ENCODE results near the gene INCA1. TPM values are rescaled to one million over a fixed set of nuclear protein-coding genes. Genes with fewer than 3 reads are reported as not detected.

INCA1 gene
- total RNA-seq, 1 experiment from 2014 or later: 0.23 TPM

- no peak for DNase-seq (ENCODE audit: low spot score)
Observed at GRCh38 chr17:4971826-4972225, 25.5 kb downstream of the INCA1 start.

DNA sequence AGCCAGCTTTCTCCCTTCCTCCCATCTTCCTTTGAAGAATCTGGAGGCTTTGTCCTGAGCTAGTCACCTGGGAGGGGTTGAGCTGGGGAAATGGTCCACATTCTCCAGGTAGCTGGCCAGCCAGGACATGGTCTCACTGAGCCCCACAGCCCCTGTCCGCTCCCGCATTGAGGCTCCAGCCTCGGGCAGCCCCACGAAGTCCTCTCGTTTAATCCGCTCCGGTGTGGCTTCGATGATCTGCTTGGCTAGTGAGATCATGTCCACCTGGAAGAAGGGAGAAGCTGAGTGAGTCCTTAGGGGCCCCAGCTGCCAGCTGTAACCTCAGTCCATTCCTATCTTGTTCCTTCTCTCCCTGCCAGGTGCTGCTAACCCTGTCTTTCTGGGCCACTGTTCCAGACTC lies 27.0 kb downstream of the INCA1 start:
- DNase-seq (ENCODE audit: low spot score): no peak

DNA sequence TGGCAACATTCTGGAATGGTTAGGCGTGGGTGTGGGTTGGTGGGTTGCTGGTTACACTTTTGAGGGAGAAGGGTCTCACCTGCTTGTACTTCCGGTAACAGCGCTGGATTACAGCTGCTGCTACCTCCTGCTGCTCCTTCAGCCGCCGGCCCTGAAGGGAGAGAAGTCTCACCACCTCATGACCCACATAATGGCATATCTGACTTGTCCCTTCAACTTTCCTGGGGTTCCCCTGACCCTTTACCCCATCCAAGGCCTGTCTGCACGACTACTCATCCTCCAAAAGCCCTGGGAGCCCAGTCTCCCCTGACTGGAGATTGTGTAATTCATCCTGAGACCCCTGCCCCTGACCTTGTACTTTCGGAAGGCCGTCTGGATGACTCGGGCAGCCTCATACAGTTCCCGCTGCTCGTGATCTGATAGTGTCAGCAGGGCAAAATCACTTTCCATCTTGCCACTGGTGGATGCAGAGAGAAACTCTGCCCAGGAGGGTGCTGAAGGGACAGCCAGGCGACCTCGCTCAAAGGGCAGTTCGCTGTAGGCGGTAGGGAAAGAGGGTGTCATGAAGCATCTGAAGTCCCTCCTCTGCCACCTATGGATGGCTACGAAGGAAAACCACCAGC lies 27.7 kb downstream of the INCA1 start:
- DNase-seq (ENCODE audit: low spot score): no peak

DNA sequence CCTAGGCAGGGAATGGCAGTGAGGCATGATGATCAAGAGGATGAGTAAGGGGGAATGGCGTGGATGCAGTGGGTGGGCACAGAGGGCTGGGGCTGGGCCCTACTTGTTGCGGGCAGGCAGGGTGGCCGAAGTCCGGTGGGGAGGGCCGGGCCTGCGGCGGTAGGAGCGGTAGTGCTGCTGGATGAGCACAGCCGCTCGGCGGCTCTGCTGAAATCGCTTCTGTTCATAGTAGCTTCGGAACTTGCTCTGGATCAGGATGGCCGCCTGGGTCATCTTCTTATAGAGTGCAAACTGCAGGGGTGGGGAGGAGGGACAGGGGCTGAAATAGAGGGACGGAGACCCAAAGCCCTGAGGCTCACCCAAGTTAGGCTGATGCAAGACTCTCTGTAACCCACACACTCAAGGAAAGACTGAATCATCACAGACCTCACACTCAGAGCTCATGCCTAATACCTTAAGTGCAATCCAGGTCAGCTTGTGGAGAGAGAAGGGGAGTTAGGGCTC lies 28.2 kb downstream of the INCA1 start:
- no peak for DNase-seq (ENCODE audit: low spot score)

DNA sequence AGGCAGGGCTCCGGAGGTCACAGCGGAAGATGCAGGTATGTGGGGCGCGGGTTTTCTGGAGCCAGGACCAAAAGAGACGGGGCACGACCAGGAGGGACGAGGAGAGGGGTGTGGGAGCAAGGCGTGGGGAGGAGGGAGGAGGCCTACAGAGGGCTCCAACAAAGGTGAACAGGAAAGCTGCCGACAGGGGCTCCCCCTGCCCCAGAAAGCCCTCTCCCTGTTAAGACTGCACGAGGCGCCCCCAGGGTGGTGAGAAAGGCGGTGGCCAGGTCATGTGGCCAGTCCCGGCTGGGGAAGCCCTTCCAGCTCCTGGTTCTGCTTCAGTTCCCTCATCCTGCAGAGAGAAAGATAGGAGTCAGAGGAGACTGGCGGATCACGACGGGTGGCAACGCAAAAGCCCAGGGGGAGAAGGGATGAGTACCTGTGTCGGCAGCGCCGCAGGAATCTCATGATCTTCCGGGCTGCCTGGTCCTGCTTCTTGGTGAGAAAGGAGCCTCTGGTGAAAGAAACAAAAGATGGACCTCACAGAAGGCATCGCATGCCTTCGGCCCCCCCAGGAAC lies 28.8 kb downstream of the INCA1 start:
- no peak for DNase-seq (ENCODE audit: low spot score)

DNA sequence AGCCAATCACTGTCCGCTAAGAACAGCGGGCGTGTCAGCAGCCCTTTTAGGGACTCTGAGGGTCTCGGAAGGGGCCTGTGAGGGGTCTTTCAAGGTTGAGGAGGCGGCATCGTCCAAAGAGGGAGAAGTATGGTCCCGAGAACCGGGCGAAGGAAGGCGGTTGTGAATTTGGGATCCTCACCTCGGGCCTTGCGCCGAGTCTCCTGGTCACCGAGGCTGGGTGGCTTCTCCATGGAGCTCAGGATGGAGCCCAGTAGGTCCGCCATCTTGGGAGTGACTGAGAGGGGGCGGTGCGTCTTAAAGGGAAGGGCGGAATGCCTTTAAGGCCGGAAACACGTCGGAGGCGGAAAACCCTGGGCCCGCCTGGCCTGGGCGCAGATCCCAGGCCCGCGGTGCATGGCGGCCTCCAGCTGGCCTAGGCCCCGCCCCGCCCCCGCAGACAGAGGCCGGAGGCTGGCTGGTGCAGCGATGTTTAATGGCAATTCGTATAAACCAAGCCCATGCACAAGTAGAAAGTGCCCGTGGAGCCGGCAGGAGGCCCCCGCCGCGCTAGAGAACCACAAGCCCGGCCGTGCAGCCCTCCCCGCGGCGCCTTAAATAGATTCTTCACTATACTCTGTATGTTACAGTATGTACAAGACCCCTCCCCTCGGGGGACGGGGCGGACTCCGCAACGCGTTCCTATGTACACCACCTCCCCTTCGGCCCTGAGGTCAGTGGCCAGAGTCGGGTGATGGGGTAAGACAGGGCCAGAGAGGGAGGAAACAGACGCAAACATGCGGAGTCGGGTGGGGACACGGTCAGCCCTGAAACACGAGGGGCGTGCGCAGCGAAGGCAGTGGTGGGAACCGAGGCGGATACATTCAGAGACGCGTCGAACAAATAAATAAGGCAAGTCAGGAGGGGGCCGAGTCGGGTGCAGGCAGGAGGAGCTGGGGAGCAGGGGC lies 29.5 kb downstream of the INCA1 start, which contains the start of gene SPAG7:
SPAG7 (minus strand) TSS at position 279 of the 947 bp plus-strand sequence; CDS start at position 266, 13 bp downstream.
- peak; percentile 82 for DNase-seq (ENCODE audit: low spot score)

DNA sequence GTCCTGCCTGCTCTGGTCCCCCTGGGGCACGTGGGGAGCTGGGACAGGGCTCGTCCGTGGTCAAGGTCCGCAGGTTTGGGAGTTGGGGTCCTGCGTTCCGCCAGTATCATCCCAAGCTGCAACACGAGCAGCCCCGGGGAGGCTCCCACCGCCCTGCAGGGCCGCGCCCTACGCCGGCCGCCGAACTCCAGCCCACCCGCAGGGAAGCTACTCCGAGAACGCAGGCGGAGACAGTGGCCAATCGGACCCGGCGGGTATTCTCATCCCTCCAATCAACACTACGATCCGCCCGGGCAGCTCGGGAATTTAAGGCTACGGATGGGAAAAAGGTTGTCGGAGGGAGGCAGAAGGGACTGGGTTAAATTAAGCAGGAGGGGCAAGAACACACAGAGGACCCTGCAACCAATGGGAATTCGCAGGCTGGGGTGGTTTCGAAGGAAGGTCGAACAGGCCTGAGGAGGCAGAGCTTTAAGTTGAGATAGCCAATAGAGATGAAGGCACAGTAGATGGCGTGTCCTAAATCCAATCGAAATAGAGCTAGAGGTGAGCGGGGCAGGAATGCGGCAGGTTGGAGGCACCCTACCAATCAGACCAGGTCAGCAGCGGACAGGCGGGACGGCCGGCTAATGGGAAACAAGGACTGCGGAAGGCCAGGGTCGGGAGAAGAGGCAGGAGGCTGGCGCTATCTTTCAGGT lies 30.3 kb downstream of the INCA1 start:
- DNase-seq (ENCODE audit: low spot score): peak; percentile 99

GRCh38 chr17:4965311-4965986 lies 31.9 kb downstream of the INCA1 start:
- no peak for DNase-seq (ENCODE audit: low spot score)

DNA sequence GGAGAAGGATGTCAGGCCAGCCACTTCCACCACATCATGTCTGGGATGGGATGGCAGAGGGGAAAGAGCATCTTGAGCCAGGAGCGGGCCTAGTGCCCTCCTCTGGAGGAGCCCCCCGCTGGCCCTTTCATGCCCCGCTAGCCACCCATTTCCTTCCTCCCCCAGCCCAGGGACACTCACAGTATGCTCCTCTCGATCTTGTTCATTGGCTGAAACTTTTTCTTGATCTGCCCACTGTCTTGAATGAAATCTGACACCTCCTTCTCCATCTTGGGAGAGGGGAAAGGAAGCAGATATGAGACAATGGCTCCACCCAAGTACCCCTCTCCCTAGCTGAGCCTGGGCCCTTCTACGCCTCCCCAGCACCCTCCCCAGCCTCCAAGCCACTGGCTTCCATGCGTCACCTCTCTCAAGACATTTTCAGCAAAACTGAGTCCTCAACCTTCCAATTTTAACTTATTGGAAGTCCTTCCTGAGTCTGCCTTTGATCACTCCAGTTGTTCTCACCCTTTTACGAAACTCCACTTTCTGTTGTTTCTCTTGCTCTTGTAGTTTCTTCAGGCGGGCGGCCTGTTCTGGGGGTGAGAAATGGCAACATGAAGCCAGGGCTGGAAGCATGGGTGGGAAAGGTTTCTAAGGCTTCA lies 36.9 kb downstream of the INCA1 start:
- no peak for DNase-seq (ENCODE audit: low spot score)

DNA sequence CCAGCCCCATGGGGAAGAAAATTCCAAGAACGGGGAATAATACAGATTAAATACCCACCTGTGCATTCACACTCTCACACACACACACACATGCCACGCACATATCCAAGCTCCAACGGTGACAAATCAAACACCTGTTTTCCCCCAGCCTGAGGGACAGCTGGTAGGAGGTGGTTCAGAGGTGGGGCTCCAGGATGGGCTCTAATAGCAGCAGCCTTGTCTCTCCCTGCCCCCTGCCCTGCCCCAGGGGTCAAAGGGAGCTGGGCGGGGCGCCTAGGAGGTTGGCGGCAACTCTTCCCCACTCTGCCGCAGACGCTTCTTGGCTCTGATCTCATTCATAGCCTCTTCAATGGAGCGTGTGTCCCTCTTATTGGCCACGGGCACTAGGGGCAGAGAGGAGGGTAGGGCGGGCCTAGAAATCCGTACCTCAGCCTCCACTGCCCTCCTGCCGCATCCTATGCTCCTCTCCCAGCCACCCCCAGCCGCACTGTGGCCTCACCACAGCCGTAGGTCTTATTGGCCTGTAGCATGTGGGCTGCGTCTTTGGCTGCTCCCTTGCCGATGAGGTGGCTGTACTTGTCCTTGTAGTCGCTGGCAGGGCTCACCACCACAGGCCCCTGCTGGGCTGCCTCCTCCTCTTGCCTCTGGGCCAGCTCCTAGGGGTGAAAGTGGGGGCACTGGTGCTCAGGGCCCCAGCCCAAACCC lies 37.9 kb downstream of the INCA1 start:
- no peak for DNase-seq (ENCODE audit: low spot score)

GRCh38 chr17:4958102-4958501 lies 39.2 kb downstream of the INCA1 start:
- no peak for DNase-seq (ENCODE audit: low spot score)

GRCh38 chr17:4956493-4957061 lies 40.7 kb downstream of the INCA1 start:
- DNase-seq (ENCODE audit: low spot score): no peak

- no peak for DNase-seq (ENCODE audit: low spot score)
Observed at GRCh38 chr17:4955091-4955490, 42.2 kb downstream of the INCA1 start.

- no peak for DNase-seq (ENCODE audit: low spot score)
Observed at GRCh38 chr17:4953451-4953961, 43.8 kb downstream of the INCA1 start.

DNA sequence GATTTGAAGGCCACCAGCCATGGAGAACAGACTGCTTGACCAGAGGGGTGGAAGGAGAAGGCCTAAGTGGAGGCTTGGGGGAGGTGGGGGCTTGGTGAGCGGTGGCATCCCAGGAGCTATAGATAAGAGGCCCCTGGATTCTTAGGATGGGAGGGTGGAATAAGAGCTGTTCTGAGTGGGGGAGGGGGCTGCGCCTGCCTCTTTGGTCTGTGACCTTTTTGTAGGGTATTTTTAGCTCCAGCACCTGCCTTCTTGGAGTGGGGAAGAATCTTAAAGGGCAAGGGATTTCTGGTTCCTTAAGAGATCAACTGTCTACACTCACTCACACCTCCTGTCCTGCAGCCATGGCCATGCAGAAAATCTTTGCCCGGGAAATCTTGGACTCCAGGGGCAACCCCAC lies 45.8 kb downstream of the INCA1 start:
- no peak for DNase-seq (ENCODE audit: low spot score)

- no peak for DNase-seq (ENCODE audit: low spot score)
Observed at GRCh38 chr17:4950746-4951204, 46.5 kb downstream of the INCA1 start, which contains the start of gene ENO3. Gene ENO3 (plus strand): TSS chr17:4951119. CDS start chr17:4951830, 711 bp downstream.

GRCh38 chr17:4950075-4950745 lies 47.1 kb downstream of the INCA1 start:
- DNase-seq (ENCODE audit: low spot score): no peak

- DNase-seq (ENCODE audit: low spot score): peak; percentile 27
Observed at GRCh38 chr17:4949321-4950074, 47.8 kb downstream of the INCA1 start.
